Prostate gland (tissue), 2 donors: Measurements from ENCODE around the gene FGF11.

Source experiments
- POLR2A ChIP-seq: fragments of 450-650 bp; IDR thresholded peaks from one replicate; pipeline ENCODE4 v1.6.1; 2016; ENCODE audit warnings: antibody characterized with exemption, mild to moderate bottlenecking
- POLR2AphosphoS5 ChIP-seq: sonication (generic); formaldehyde crosslinking; IDR thresholded peaks from one replicate; pipeline ENCODE4 v1.6.1; 2017; ENCODE audit warnings: antibody characterized with exemption
- TF ChIP-seq, protein P1 (sequence below), 4 experiments: fragments of 200-600 bp in 2 of 4; fragments of 450-650 bp in 2 of 4; sonication (generic) in 2 of 4; IDR thresholded peaks; 1 replicate in 3 of 4; 2 replicates in 1 of 4; pipeline ENCODE4 v1.5.1; 2016 to 2019; ENCODE audit warnings: antibody characterized with exemption in 4 of 4, mild to moderate bottlenecking in 2 of 4, moderate library complexity in 2 of 4

GRCh38 chr17:7437369-7437863 lies 1.9 kb upstream of the FGF11 start:
- TF ChIP-seq, protein P1, sequence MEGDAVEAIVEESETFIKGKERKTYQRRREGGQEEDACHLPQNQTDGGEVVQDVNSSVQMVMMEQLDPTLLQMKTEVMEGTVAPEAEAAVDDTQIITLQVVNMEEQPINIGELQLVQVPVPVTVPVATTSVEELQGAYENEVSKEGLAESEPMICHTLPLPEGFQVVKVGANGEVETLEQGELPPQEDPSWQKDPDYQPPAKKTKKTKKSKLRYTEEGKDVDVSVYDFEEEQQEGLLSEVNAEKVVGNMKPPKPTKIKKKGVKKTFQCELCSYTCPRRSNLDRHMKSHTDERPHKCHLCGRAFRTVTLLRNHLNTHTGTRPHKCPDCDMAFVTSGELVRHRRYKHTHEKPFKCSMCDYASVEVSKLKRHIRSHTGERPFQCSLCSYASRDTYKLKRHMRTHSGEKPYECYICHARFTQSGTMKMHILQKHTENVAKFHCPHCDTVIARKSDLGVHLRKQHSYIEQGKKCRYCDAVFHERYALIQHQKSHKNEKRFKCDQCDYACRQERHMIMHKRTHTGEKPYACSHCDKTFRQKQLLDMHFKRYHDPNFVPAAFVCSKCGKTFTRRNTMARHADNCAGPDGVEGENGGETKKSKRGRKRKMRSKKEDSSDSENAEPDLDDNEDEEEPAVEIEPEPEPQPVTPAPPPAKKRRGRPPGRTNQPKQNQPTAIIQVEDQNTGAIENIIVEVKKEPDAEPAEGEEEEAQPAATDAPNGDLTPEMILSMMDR (IDR thresholded peaks at IDR 0.05) = no peak
- TF ChIP-seq POLR2A (no peak), POLR2AphosphoS5 (no peak)
